Measurements from ENCODE around the gene XYLT2. TPM values are rescaled to one million over a fixed set of nuclear protein-coding genes. Genes with fewer than 3 reads are reported as not detected.

Gene XYLT2
- total RNA-seq (2021), result 35.7 to 39.7 TPM (median 37.9 TPM) in 3 replicates
- percentile 69 among the genes with signal in this experiment for Bru-seq, nascent RNA
- long read RNA-seq, experiment 1, transcript XYLT2-201 (11 exons, 3,507 nt), result major isoform, 41 of 59 reads
- long read RNA-seq, experiment 1, partial matches to known transcripts, result 8 of 59 reads
- long read RNA-seq, experiment 1, other reads (novel, unspliced or antisense), result 8 of 59 reads
- long read RNA-seq, experiment 2, transcript XYLT2-206 (1 exons, 2,174 nt), result major isoform, 10 of 29 reads
- long read RNA-seq, experiment 2, partial matches to known transcripts, result 10 of 29 reads
- long read RNA-seq, experiment 2, other reads (novel, unspliced or antisense), result 5 of 29 reads
- long read RNA-seq, experiment 3, result 0 reads

GRCh38 chr17:50345432-50346312 is at the start of gene XYLT2:
TSS of gene XYLT2 (plus strand) at chr17:50346126. CDS start at chr17:50346141, 15 bp downstream.
- peak within 1 kb of the TSS; percentile 57; the same call in 1 of the 2 replicates for H3K27ac Mint-ChIP-seq
- CTCF ChIA-PET, result interaction anchor here (0.5 to 5.0 kb wide), 13 partner anchors 12 to 251 kb away, joined by 3 to 31 read pairs (median 7); partner anchors contain the start of genes COL1A1, LRRC59 and TMEM92
- H3K4me1 Mint-ChIP-seq, result peaks cover 32% of the 10 kb centered on the region
- POLR2A ChIA-PET, result interaction anchor here (0.6 kb wide), 1 partner anchor 1008 kb away, joined by 4 read pairs; no protein-coding TSS in a partner anchor
- H3K9me3 Mint-ChIP-seq, result no peaks in the 10 kb centered on the region
- H3K36me3 Mint-ChIP-seq, result no peaks in the 10 kb centered on the region
- peak within 1 kb of the TSS; percentile 93 for H3K4me3 Mint-ChIP-seq
- ATAC-seq (peak; percentile 66), DNase-seq (ENCODE audit: low spot score) (peak; percentile 82)
- TF ChIP-seq CREM (CRISPR knock-in tag; IDR thresholded peaks at IDR 0.05) (no peak), FOXK1 (CRISPR knock-in tag; IDR thresholded peaks at IDR 0.05) (peak; percentile 9; the same call in 1 of the 2 replicates), KAT7 (CRISPR knock-in tag; IDR thresholded peaks at IDR 0.05; ENCODE audit: borderline replicate concordance) (0 out of 2 replicates have a peak, but pooled peaks have one; percentile 51), FOXP1 (CRISPR knock-in tag; IDR thresholded peaks at IDR 0.05; ENCODE audit: borderline replicate concordance) (no peak), MAX (CRISPR knock-in tag; IDR thresholded peaks at IDR 0.05) (peak; percentile 39), ZNF281 (CRISPR knock-in tag; IDR thresholded peaks at IDR 0.05) (0 out of 2 replicates have a peak, but pooled peaks have one; percentile 37), EMX1 (CRISPR knock-in tag; IDR thresholded peaks at IDR 0.05) (0 out of 2 replicates have a peak, but pooled peaks have one; percentile 42), SMAD3 (CRISPR knock-in tag; IDR thresholded peaks at IDR 0.05; ENCODE audit: borderline replicate concordance) (0 out of 2 replicates have a peak, but pooled peaks have one; percentile 43), SP1 (CRISPR knock-in tag; conservative IDR thresholded peaks at IDR 0.05) (peak; percentile 80)
- TF ChIP-seq, protein P1, sequence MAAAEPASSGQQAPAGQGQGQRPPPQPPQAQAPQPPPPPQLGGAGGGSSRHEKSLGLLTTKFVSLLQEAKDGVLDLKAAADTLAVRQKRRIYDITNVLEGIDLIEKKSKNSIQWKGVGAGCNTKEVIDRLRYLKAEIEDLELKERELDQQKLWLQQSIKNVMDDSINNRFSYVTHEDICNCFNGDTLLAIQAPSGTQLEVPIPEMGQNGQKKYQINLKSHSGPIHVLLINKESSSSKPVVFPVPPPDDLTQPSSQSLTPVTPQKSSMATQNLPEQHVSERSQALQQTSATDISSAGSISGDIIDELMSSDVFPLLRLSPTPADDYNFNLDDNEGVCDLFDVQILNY (CRISPR knock-in tag; IDR thresholded peaks at IDR 0.05), result 0 out of 2 replicates have a peak, but pooled peaks have one; percentile 29
- peaks cover 14% of the 10 kb centered on the region for H3K27me3 Mint-ChIP-seq (ENCODE audit: low read depth)

GRCh38 chr17:50297407-50297865 is 48.5 kb upstream of the XYLT2 start:
- CTCF ChIA-PET, result interaction anchor here (0.6 to 9.0 kb wide), 27 partner anchors 9 to 207 kb away, joined by 3 to 183 read pairs (median 4); partner anchors contain the start of genes COL1A1, LRRC59, PDK2 and SGCA
- no peak for TF ChIP-seq FOXJ3 (CRISPR knock-in tag; IDR thresholded peaks at IDR 0.05; ENCODE audit: borderline replicate concordance)
- TF ChIP-seq ZNF281 (CRISPR knock-in tag; IDR thresholded peaks at IDR 0.05), result no peak
- no peak for TF ChIP-seq CREB1 (CRISPR knock-in tag; IDR thresholded peaks at IDR 0.05)
- no peak for TF ChIP-seq ZNF671 (CRISPR knock-in tag; IDR thresholded peaks at IDR 0.05)
- TF ChIP-seq PRRX2 (CRISPR knock-in tag; IDR thresholded peaks at IDR 0.05), result no peak
- TF ChIP-seq MAX (CRISPR knock-in tag; IDR thresholded peaks at IDR 0.05), result no peak
- 0 out of 2 replicates have a peak, but pooled peaks have one; percentile 64 for TF ChIP-seq ZNF416 (CRISPR knock-in tag; IDR thresholded peaks at IDR 0.05)
- TF ChIP-seq CBFB (CRISPR knock-in tag; IDR thresholded peaks at IDR 0.05; ENCODE audit: low read depth), result no peak
- TF ChIP-seq NFATC4 (CRISPR knock-in tag; IDR thresholded peaks at IDR 0.05), result no peak
- peak; percentile 100 for TF ChIP-seq ZNF423 (CRISPR knock-in tag; IDR thresholded peaks at IDR 0.05)
- TF ChIP-seq, protein P2, sequence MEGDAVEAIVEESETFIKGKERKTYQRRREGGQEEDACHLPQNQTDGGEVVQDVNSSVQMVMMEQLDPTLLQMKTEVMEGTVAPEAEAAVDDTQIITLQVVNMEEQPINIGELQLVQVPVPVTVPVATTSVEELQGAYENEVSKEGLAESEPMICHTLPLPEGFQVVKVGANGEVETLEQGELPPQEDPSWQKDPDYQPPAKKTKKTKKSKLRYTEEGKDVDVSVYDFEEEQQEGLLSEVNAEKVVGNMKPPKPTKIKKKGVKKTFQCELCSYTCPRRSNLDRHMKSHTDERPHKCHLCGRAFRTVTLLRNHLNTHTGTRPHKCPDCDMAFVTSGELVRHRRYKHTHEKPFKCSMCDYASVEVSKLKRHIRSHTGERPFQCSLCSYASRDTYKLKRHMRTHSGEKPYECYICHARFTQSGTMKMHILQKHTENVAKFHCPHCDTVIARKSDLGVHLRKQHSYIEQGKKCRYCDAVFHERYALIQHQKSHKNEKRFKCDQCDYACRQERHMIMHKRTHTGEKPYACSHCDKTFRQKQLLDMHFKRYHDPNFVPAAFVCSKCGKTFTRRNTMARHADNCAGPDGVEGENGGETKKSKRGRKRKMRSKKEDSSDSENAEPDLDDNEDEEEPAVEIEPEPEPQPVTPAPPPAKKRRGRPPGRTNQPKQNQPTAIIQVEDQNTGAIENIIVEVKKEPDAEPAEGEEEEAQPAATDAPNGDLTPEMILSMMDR (IDR thresholded peaks at IDR 0.05), result peak; percentile 92
- no peak for TF ChIP-seq TEAD4 (CRISPR knock-in tag; IDR thresholded peaks at IDR 0.05)
- TF ChIP-seq, protein P3, sequence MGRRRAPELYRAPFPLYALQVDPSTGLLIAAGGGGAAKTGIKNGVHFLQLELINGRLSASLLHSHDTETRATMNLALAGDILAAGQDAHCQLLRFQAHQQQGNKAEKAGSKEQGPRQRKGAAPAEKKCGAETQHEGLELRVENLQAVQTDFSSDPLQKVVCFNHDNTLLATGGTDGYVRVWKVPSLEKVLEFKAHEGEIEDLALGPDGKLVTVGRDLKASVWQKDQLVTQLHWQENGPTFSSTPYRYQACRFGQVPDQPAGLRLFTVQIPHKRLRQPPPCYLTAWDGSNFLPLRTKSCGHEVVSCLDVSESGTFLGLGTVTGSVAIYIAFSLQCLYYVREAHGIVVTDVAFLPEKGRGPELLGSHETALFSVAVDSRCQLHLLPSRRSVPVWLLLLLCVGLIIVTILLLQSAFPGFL (CRISPR knock-in tag; IDR thresholded peaks at IDR 0.05; ENCODE audit: borderline replicate concordance), result no peak

More at GRCh38 chr17:50297407-50297865, 48.5 kb upstream of the XYLT2 start:
- Mint-ChIP-seq H3K27me3 (ENCODE audit: low read depth) (peaks cover 7% of the 10 kb centered on the region), H3K4me3 (no peak overlapping the region), H3K36me3 (no peaks in the 10 kb centered on the region), H3K9me3 (no peaks in the 10 kb centered on the region), H3K27ac (no peak overlapping the region), H3K4me1 (peaks cover 11% of the 10 kb centered on the region)
- POLR2A ChIA-PET, result interaction anchor here (2.2 kb wide), 1 partner anchor 97 kb away, joined by 9 read pairs; no protein-coding TSS in a partner anchor
- peak; percentile 94 for ATAC-seq
- peak; percentile 91 for DNase-seq (ENCODE audit: low spot score)
